ENCODE data around the gene NFIC.
"Not testable (repeated sequence)": the region's sequence is repeated elsewhere in the genome, so short reads cannot be mapped to it uniquely, and the experiment has no call there.

The NFIC gene

GRCh38 chr19:3338541-3339181, 27.7 kb upstream of the NFIC start:
- DNase-seq, result no peak

DNA sequence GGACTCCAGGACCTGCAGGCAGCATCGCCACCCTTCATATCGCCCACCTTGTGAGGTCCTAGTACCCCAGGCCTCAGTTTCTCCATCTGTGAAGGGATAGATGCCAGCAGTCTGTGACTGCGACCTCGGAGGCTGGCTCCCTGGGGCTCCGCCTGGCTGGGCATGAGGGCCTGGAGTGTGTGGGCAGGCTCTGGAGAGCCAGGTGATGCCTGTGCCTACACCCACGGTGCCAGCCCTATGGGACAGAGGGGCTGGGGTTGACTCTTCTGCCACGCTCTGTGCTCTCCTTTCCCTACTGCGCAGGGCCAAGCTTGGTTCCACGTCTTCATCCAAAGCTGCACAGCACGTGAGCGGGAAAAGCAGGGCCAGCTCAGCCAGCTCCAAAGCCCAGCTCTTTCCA, 26.0 kb upstream of the NFIC start:
- no peak for DNase-seq

- DNase-seq, result no peak
Observed at GRCh38 chr19:3342246-3342645, 24.1 kb upstream of the NFIC start.

DNA sequence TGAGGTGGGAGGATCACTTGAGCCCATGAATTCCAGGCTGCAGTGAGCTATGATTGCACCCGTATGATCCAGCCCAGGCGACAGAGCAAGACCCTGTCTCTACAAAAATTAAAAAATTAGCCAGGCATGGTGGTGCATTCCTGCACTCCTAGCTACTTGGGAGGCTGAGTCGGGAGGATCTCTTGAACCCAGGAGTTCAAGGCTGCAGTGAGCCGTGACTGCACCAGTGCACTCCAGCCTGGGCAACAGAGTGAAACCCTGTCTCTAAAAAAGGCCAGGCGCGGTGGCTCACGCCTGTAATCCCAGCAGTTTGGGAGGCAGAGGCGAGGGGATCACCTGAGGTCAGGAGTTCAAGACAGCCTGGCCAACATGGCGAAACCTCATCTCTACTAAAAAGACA, 23.4 kb upstream of the NFIC start:
- not testable (repeated sequence) for DNase-seq

DNA sequence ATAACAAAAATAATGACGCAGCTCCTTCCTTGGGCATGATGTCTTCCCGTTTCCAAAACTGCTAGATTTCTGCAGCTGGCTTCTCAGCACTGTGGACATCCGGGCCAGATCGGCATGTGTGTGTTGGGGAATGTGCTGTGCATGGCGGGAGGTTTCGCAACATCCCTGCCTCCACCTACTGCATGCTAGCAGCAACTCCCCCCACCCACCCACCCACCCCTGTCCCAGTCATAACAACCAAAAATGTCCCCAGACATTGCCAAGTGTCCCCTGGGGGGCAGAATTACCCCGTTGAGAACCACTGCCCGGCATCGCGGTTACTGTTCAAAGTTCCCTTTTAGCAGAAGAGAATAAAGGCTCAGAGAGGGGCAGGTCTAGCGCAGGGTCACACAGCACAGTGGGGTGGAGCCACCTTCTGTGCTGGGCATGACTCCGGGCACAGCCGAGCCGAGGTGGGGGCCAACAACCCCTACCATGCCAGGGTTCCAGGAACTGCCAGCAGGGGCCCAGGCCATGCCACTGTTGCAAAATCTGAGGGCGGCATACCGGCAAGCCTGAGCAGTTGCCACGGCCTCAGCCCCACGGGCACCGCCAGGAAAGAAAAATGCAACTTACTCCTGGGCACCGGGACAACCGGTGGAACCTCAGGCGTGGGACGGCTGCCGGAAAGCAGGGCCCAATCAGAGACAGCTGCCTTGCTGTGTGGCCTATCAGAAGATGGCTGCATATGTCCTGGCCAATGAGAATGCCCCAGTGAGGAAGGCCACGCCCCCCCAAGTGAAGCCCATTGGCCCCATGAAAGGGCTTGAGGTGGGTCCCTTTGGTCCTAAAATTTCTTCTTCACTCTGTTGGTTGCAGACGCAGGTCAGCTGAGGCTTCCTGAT, 22.5 kb upstream of the NFIC start:
- peak; percentile 94 for DNase-seq

DNA sequence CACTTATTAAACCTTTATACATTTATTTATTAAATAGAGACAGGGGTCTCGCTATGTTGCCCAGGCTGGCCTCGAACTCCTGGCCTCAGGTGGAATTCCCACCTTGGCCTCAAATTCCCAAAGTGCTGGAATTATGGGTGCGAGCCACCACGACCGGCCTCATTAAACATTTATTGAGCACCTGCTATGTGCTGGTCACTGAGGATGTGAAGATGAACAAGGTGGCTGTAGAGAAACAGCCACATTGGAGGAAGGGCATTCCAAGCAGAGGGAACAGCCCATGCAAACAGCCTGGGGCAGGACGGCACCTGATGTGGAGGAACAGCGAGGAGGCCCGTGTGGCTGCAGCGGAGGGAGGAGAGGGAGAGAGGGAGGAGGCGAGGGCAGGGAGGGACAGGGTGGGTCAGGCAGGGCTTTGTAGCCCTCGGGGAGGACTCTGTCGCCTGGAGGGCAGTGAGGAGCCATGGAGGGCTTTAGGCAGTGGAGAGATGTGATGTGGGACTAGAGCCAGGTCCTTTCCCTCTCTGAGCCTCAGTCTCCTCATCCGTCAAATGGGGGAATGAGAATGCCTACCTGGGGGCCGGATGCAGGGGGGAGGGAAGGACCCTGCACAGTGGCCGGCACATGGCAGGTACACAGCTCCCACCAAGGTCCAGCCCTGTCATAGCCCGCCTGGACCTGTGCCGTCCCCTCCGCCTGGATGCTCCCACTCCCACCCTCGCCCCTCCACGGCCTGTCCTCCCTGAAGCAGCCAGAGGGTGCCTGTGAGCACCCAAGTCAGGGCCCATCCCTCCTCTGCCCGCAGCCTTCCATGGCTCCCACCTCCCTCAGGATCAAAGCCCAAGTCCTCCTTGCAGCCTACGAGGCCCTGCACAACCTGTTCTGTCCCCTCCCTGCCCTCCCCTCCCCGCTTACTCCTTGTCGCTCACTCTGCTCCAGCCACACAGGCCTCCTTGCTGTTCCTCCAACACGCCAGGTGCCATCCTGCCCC, 21.5 kb upstream of the NFIC start:
- DNase-seq, result no peak

GRCh38 chr19:3345850-3346460, 20.4 kb upstream of the NFIC start:
- no peak for DNase-seq

DNA sequence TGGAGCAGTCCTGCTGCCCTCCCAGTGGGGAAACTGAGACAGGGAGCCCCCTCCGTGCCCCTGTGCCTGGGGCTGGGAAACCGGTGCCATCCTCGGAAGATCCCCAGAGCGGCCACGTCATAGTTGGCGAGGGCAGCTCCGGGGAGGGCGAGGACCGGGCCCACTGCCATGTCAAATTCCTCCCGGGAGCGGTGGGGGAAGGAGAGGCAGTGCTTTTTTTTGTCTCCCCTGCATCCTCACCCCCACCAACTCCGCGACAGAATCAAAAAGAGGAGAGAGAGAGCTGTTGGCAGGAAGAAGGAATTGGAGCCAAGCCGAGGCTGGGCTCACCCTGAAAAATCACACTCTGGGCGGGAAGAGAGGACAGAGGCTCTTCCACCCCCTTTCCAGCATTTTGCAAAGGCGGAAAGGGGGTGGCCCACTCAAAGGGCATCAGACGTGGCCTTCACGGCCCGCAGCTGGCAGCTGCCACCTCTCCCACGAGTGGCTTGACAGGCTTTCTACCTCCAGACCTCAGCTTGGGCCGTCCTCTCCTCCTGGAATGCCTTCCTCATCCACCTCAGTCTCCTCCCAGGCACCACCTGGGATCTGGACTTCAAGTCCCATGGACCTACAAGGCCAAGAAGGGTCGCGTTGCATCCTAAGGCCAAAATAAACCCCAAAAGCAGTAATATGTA, 19.6 kb upstream of the NFIC start:
- DNase-seq, result peak; percentile 83

GRCh38 chr19:3348042-3348441, 18.3 kb upstream of the NFIC start:
- DNase-seq, result no peak

DNA sequence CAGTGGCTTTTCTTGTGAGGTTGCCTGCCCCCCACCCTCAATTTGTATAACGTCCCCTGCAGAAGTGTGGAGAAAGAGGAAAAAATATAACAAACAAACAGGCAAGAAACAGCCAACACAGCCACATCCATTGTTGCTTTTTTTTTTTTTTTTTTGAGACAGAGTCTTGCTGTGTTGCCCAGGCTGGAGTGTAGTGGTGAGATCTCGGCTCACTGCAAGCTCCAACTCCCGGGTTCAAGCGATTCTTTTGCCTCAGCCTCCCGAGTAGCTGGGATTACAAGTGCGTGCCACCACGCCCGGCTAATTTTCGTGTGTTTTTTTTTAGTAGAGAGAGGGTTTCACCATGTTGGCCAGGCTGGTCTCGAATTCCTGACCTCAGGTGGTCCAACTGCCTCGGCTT, 17.9 kb upstream of the NFIC start:
- DNase-seq, result not testable (repeated sequence)

GRCh38 chr19:3350014-3350663, 16.2 kb upstream of the NFIC start:
- DNase-seq, result no peak

DNA sequence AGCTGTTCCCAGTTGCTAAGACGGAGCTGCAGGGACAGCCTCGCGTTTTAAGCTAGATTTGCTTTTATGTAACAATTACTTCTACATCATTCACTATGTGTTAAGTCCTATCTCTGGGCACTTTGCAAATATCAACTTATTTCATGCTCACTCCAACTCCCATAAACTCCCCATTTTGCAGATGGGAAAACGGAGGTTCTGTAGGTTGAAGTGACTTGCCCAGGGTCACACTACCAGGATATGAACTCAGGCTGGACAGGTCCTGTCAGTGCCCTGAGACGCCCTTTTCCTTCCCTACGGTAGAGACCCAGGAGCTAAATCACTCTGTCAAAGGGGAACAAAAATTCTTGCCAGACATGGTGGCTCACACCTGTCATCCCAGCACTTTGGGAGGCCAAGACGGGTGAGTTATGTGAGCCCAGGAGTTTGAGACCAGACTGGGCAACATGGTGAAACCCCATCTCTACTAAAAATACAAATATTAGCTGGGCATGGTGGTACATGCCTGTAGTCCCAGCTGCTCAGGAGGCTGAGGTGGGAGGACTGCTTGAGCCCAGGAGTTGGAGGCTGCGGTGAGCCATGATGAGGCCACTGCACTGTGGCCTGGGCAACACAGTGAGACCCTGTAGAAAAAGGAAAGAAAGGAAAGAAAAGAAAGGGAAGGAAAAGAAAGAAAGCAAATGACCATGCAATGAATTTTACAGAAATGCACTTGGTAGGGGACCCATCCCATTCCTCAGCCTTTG, 14.5 kb upstream of the NFIC start:
- DNase-seq, result no peak

- DNase-seq, result no peak
Observed at GRCh38 chr19:3353493-3353892, 12.9 kb upstream of the NFIC start.

- no peak for DNase-seq
Observed at GRCh38 chr19:3356805-3357204, 9.6 kb upstream of the NFIC start.

DNA sequence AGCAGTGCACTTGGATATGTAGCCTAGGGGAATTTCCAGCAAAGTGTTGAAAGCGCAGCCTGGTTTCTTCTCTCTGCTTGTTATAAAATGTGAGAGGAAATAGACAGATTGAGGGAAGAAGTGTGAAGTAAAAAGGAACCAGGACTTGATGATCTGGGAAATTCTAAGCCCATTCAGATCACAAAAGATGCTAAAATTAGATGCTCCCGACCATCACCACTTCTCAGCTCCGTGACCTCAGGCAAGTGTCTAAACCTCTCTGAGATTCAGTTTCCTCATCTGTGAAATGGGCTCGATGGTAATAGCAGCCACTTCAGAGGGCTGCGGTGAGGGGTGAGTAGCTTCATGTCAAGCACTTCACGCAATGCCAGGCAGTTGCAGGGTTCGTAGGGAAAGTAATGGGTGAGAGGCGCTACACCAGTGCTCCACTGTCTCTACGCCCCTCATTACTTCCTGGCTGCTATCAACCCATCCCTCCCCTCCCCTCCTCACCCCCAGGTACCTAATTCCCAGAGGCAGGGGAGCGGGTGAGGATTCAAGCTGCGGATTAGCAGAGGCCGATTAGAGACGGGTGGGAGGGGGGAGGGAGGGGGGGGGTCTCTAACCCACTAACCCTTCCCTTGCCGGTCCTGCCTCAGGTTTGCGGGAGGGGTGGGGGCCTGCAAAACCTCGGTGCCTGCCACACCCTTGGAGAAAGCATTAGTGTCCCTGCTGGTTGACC, 9.0 kb upstream of the NFIC start:
- DNase-seq, result no peak

DNA sequence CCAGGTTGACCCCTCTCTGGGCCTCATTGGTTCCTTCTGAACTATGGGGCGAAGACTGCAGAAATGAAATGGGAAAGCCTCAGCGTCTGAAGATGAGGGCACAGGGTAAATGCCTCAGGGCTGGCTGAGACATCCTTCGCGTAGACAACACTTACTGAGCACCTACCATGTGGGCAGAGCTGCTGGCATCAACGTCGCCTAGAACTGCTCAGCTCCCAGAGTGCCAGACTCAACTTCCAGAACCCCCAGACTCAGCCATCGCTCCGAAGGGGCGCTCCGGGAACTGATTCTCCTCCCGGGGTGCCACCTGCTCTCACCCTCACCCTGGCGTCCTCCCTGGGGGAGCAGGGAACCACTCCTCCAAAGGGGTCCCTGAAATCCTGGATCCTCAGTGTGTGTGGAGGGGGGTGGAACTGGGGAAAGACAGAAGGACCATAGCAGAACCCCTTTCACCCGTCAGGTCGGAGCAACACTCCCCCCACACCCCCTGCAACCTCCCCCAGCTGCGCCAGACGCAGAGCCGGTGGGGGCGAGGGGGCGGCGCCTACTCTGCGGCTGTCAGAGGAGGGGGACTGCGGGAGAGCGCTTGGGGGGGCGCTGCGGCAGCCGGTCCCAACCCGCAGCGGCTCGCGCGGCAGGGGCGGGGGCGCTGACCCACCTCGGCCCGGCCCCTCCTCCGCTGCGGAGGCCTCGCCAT, 8.2 kb upstream of the NFIC start:
- DNase-seq, result no peak

GRCh38 chr19:3358689-3359014, 7.7 kb upstream of the NFIC start:
- DNase-seq, result no peak

GRCh38 chr19:3359015-3359918, 7.1 kb upstream of the NFIC start:
- DNase-seq, result peak; percentile 44
